IPS DF 4.7 (cell line): ENCODE measurements around the gene RSRP1.

Experiments
- DNase-seq: peaks from one replicate; pipeline ENCODE4 v3.0.0-alpha.2; 2013; ENCODE audit warnings: low spot score; ENCODE audit errors: extremely low read depth

Gene RSRP1

GRCh38 chr1:25219661-25220251 is 27.5 kb downstream of the RSRP1 start:
- no peak for DNase-seq

- DNase-seq = no peak
These were observed 29.5 kb downstream of the RSRP1 start for GRCh38 chr1:25217598-25218232.

- DNase-seq = no peak
These were observed 30.2 kb downstream of the RSRP1 start for GRCh38 chr1:25217015-25217414.

- DNase-seq = no peak
These were observed 31.1 kb downstream of the RSRP1 start for GRCh38 chr1:25216123-25216522.

- no peak for DNase-seq
These were observed 34.5 kb downstream of the RSRP1 start for GRCh38 chr1:25212725-25213124.

- no peak for DNase-seq
These were observed 36.5 kb downstream of the RSRP1 start for GRCh38 chr1:25210728-25211127.

GRCh38 chr1:25209516-25209915 is 37.7 kb downstream of the RSRP1 start:
- no peak for DNase-seq

GRCh38 chr1:25208561-25209222 is 38.6 kb downstream of the RSRP1 start:
- no peak for DNase-seq

GRCh38 chr1:25208092-25208491 is 39.2 kb downstream of the RSRP1 start:
- DNase-seq = no peak

GRCh38 chr1:25206201-25206600 is 41.1 kb downstream of the RSRP1 start:
- no peak for DNase-seq

GRCh38 chr1:25205786-25206185 is 41.5 kb downstream of the RSRP1 start:
- no peak for DNase-seq

- no peak for DNase-seq
These were observed 42.3 kb downstream of the RSRP1 start for GRCh38 chr1:25204797-25205480.

GRCh38 chr1:25201006-25201405 is 46.2 kb downstream of the RSRP1 start:
- DNase-seq = no peak

- no peak for DNase-seq
These were observed 47.2 kb downstream of the RSRP1 start for GRCh38 chr1:25199819-25200620.

GRCh38 chr1:25198663-25199252 is 48.5 kb downstream of the RSRP1 start:
- no peak for DNase-seq

GRCh38 chr1:25197982-25198662 is 49.1 kb downstream of the RSRP1 start:
- DNase-seq = no peak

GRCh38 chr1:25197235-25197975 is 49.8 kb downstream of the RSRP1 start:
- no peak for DNase-seq

GRCh38 chr1:25196830-25197229 is 50.4 kb downstream of the RSRP1 start:
- no peak for DNase-seq

- no peak for DNase-seq
These were observed 51.4 kb downstream of the RSRP1 start for GRCh38 chr1:25195835-25196234.

- no peak for DNase-seq
These were observed 52.7 kb downstream of the RSRP1 start for GRCh38 chr1:25194572-25195020.
